ENCODE measurements around the gene SLC29A3.

SLC29A3 gene

GRCh38 chr10:71334221-71334791, 15.2 kb downstream of the SLC29A3 start:
- no peak for TF ChIP-seq CTCF (conservative IDR thresholded peaks at IDR 0.05; ENCODE audit: low read length)
- DNase-seq (ENCODE audit: low read depth): no peak
- no peak overlapping the region for H3K4me3 ChIP-seq (ENCODE audit: low read length)

- H3K4me3 ChIP-seq (ENCODE audit: low read length): no peak overlapping the region
- TF ChIP-seq CTCF (conservative IDR thresholded peaks at IDR 0.05; ENCODE audit: low read length): no peak
- DNase-seq (ENCODE audit: low read depth): no peak
Measured at GRCh38 chr10:71335173-71335708, 16.2 kb downstream of the SLC29A3 start.

- TF ChIP-seq CTCF (conservative IDR thresholded peaks at IDR 0.05; ENCODE audit: low read length): no peak
- DNase-seq (ENCODE audit: low read depth): no peak
- H3K4me3 ChIP-seq (ENCODE audit: low read length): no peak overlapping the region
Measured at GRCh38 chr10:71336632-71337031, 17.6 kb downstream of the SLC29A3 start.

- no peak for DNase-seq (ENCODE audit: low read depth)
- H3K4me3 ChIP-seq (ENCODE audit: low read length): no peak overlapping the region
- TF ChIP-seq CTCF (conservative IDR thresholded peaks at IDR 0.05; ENCODE audit: low read length): no peak
Measured at GRCh38 chr10:71337219-71337701, 18.2 kb downstream of the SLC29A3 start.

- no peak for TF ChIP-seq CTCF (conservative IDR thresholded peaks at IDR 0.05; ENCODE audit: low read length)
- no peak overlapping the region for H3K4me3 ChIP-seq (ENCODE audit: low read length)
- DNase-seq (ENCODE audit: low read depth): no peak
Measured at GRCh38 chr10:71338728-71339495, 19.9 kb downstream of the SLC29A3 start.

GRCh38 chr10:71339796-71340589, 20.9 kb downstream of the SLC29A3 start:
- DNase-seq (ENCODE audit: low read depth): no peak

More at GRCh38 chr10:71339796-71340589, 20.9 kb downstream of the SLC29A3 start:
- no peak overlapping the region for H3K4me3 ChIP-seq (ENCODE audit: low read length)
- no peak for TF ChIP-seq CTCF (conservative IDR thresholded peaks at IDR 0.05; ENCODE audit: low read length)
